WTC11 (cell line): Measurements from ENCODE around the gene P3H4. TPM values are rescaled to one million over a fixed set of nuclear protein-coding genes. Genes with fewer than 3 reads are reported as not detected.

Experiments
- ATAC-seq: fragments of 200-7000 bp; cut with Tn5 transposase; 2 replicates; pipeline ENCODE4 v1.10.0; 2021; ENCODE audit warnings: mild to moderate bottlenecking, moderate library complexity
- CTCF ChIA-PET: fragments of 300-600 bp; sonication (Branson Sonifier 250); formaldehyde crosslinking; loops from one replicate; lab custom pipeline; 2021; ENCODE audit warnings: antibody characterized with exemption; lab: Charles Lee
- POLR2A ChIA-PET: fragments of 350-600 bp; sonication (Branson Sonifier 250); formaldehyde crosslinking; loops from one replicate; lab custom pipeline; 2021; ENCODE audit warnings: antibody characterized with exemption; lab: Charles Lee
- DNase-seq: peaks from one replicate; pipeline ENCODE4 v3.0.0; 2021; ENCODE audit warnings: low spot score
- H3K27ac Mint-ChIP-seq: 2 replicates; pipeline ENCODE4 v1.8.0; 2021; ENCODE audit warnings: mixed read lengths
- H3K27me3 Mint-ChIP-seq: 2 replicates; pipeline ENCODE4 v1.8.0; 2021; ENCODE audit warnings: low read depth, mild to moderate bottlenecking, moderate library complexity, mixed read lengths
- H3K36me3 Mint-ChIP-seq: 2 replicates; pipeline ENCODE4 v1.8.0; 2021; ENCODE audit warnings: mixed read lengths
- H3K4me1 Mint-ChIP-seq: 2 replicates; pipeline ENCODE4 v1.8.0; 2022; ENCODE audit warnings: mixed read lengths
- H3K4me3 Mint-ChIP-seq: 2 replicates; pipeline ENCODE4 v1.8.0; 2021; ENCODE audit warnings: mild to moderate bottlenecking, moderate library complexity, mixed read lengths
- H3K9me3 Mint-ChIP-seq: 2 replicates; pipeline ENCODE4 v1.8.0; 2021; ENCODE audit warnings: mixed read lengths
- CREB1 ChIP-seq: sonication (generic); formaldehyde crosslinking; IDR thresholded peaks from 2 replicates; pipeline ENCODE4 v1.8.0; 2023; ENCODE audit warnings: mild to moderate bottlenecking, missing genetic modification reagents
- CREM ChIP-seq: sonication (generic); formaldehyde crosslinking; IDR thresholded peaks from 2 replicates; pipeline ENCODE4 v1.8.1; 2022; ENCODE audit warnings: mild to moderate bottlenecking, missing genetic modification reagents, moderate library complexity
- GABPB1 ChIP-seq: sonication (generic); formaldehyde crosslinking; IDR thresholded peaks from 2 replicates; pipeline ENCODE4 v1.8.1; 2023; ENCODE audit warnings: mild to moderate bottlenecking, missing genetic modification reagents
- HMGA2 ChIP-seq: fragments of 250-450 bp; sonication (Bioruptor Pico); IDR thresholded peaks from 2 replicates; pipeline ENCODE4 v1.4.0; 2021; ENCODE audit warnings: mild to moderate bottlenecking, moderate library complexity
- IRF2 ChIP-seq: sonication (generic); formaldehyde crosslinking; IDR thresholded peaks from 2 replicates; pipeline ENCODE4 v1.8.0; 2022; ENCODE audit warnings: low read depth, missing genetic modification reagents, borderline replicate concordance
- KAT7 ChIP-seq: sonication (generic); formaldehyde crosslinking; IDR thresholded peaks from 2 replicates; pipeline ENCODE4 v1.8.1; 2023; ENCODE audit warnings: missing genetic modification reagents, mild to moderate bottlenecking, borderline replicate concordance
- NFE2L1 ChIP-seq: sonication (generic); formaldehyde crosslinking; IDR thresholded peaks from 2 replicates; pipeline ENCODE4 v1.8.1; 2023; ENCODE audit warnings: missing genetic modification reagents
- NR2C2 ChIP-seq: sonication (generic); formaldehyde crosslinking; IDR thresholded peaks from 2 replicates; pipeline ENCODE4 v1.8.0; 2022; ENCODE audit warnings: mild to moderate bottlenecking, missing genetic modification reagents
- RORB ChIP-seq: fragments of 250-450 bp; sonication (Bioruptor Pico); IDR thresholded peaks from 2 replicates; pipeline ENCODE4 v1.9.0; 2021; ENCODE audit warnings: mild to moderate bottlenecking
- SMAD4 ChIP-seq: sonication (generic); formaldehyde crosslinking; IDR thresholded peaks from 2 replicates; pipeline ENCODE4 v1.8.0; 2022; ENCODE audit warnings: mild to moderate bottlenecking, missing genetic modification reagents
- TEAD4 ChIP-seq: sonication (generic); formaldehyde crosslinking; IDR thresholded peaks from 2 replicates; pipeline ENCODE4 v1.8.0; 2022; ENCODE audit warnings: mild to moderate bottlenecking, missing genetic modification reagents
- ZNF232 ChIP-seq: sonication (generic); formaldehyde crosslinking; IDR thresholded peaks from 2 replicates; pipeline ENCODE4 v1.8.0; 2022; ENCODE audit warnings: mild to moderate bottlenecking, missing genetic modification reagents
- ZNF263 ChIP-seq: sonication (generic); formaldehyde crosslinking; IDR thresholded peaks from 2 replicates; pipeline ENCODE4 v1.8.1; 2022; ENCODE audit warnings: low read depth, mild to moderate bottlenecking, moderate library complexity, missing genetic modification reagents
- ZNF317 ChIP-seq: sonication (generic); formaldehyde crosslinking; IDR thresholded peaks from 2 replicates; pipeline ENCODE4 v1.8.1; 2023; ENCODE audit warnings: low read depth, mild to moderate bottlenecking, moderate library complexity, missing genetic modification reagents, borderline replicate concordance
- ZNF396 ChIP-seq: fragments of 250-450 bp; sonication (Bioruptor Pico); IDR thresholded peaks from 2 replicates; pipeline ENCODE4 v1.8.0; 2021; ENCODE audit warnings: mild to moderate bottlenecking, moderate library complexity, borderline replicate concordance
- ZNF416 ChIP-seq: fragments of 250-450 bp; sonication (Bioruptor Pico); IDR thresholded peaks from 2 replicates; pipeline ENCODE4 v1.9.0; 2021; ENCODE audit warnings: mild to moderate bottlenecking, inconsistent platforms
- total RNA-seq: library from RNA; stranded (reverse); gene quantifications from 3 replicates; pipeline ENCODE4 v1.2.3, GENCODE V29; 2021
- TF ChIP-seq, protein P1 (sequence below): sonication (generic); formaldehyde crosslinking; IDR thresholded peaks from 2 replicates; pipeline ENCODE4 v1.8.1; 2023; ENCODE audit warnings: mild to moderate bottlenecking, moderate library complexity, missing genetic modification reagents
- TF ChIP-seq, protein P2 (sequence below): sonication (generic); formaldehyde crosslinking; IDR thresholded peaks from 2 replicates; pipeline ENCODE4 v1.8.1; 2022; ENCODE audit warnings: mild to moderate bottlenecking, missing genetic modification reagents, moderate library complexity, borderline replicate concordance
- TF ChIP-seq, protein P3 (sequence below): sonication (generic); formaldehyde crosslinking; IDR thresholded peaks from 2 replicates; pipeline ENCODE4 v1.8.1; 2022; ENCODE audit warnings: mild to moderate bottlenecking, moderate library complexity, missing genetic modification reagents
- TF ChIP-seq, protein P4 (sequence below): sonication (generic); formaldehyde crosslinking; IDR thresholded peaks from 2 replicates; pipeline ENCODE4 v1.8.1; 2023; ENCODE audit warnings: mild to moderate bottlenecking, missing genetic modification reagents, borderline replicate concordance

P3H4 gene
- total RNA-seq, 1 experiment from 2014 or later = 32.1 TPM

DNA sequence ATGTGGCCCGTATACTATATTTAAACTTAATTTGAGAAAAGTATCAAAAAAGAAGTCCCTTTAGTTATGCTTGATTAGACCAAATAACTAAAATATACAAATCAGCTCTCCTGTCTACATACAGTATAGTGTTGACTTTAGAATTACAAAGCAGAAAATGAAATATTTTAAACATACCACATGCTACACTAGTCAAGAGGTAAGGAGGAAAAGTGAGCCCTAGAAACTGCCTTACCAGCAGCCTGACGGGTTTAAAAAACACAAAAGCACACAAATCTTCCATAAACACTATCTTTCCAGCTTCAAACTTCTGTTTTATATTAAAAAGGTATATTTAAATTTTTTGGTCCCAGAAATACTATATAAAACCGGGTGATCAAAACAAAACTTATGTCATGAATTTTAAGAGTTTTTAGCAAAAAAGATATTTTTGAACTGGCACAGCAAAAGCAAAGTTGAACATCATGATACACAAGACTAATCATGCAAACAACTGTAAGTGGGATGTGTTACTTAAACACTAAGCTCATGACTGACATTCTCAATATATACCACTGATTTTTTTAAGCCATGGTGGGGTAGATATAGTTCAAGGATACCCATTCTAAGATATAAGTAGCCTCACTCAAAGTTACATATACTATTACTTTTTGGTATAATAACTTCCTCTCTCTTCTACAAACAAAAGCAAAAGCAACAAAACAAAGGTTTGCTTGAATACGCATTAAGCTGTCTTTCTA lies 37.7 kb upstream of the P3H4 start:
- TF ChIP-seq SMAD4 (CRISPR knock-in tag) (no peak), HMGA2 (CRISPR knock-in tag) (no peak), CREM (CRISPR knock-in tag) (no peak), RORB (CRISPR knock-in tag) (no peak), ZNF317 (CRISPR knock-in tag) (no peak), TEAD4 (CRISPR knock-in tag) (no peak), IRF2 (no peak), NR2C2 (no peak), ZNF396 (CRISPR knock-in tag) (no peak), ZNF263 (CRISPR knock-in tag) (no peak), ZNF232 (no peak), CREB1 (no peak), NFE2L1 (CRISPR knock-in tag) (no peak), KAT7 (CRISPR knock-in tag) (no peak)
- TF ChIP-seq, protein P1, sequence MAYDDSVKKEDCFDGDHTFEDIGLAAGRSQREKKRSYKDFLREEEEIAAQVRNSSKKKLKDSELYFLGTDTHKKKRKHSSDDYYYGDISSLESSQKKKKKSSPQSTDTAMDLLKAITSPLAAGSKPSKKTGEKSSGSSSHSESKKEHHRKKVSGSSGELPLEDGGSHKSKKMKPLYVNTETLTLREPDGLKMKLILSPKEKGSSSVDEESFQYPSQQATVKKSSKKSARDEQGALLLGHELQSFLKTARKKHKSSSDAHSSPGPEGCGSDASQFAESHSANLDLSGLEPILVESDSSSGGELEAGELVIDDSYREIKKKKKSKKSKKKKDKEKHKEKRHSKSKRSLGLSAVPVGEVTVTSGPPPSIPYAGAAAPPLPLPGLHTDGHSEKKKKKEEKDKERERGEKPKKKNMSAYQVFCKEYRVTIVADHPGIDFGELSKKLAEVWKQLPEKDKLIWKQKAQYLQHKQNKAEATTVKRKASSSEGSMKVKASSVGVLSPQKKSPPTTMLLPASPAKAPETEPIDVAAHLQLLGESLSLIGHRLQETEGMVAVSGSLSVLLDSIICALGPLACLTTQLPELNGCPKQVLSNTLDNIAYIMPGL = no peak
- TF ChIP-seq, protein P2, sequence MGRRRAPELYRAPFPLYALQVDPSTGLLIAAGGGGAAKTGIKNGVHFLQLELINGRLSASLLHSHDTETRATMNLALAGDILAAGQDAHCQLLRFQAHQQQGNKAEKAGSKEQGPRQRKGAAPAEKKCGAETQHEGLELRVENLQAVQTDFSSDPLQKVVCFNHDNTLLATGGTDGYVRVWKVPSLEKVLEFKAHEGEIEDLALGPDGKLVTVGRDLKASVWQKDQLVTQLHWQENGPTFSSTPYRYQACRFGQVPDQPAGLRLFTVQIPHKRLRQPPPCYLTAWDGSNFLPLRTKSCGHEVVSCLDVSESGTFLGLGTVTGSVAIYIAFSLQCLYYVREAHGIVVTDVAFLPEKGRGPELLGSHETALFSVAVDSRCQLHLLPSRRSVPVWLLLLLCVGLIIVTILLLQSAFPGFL (CRISPR knock-in tag) = no peak
- TF ChIP-seq, protein P3, sequence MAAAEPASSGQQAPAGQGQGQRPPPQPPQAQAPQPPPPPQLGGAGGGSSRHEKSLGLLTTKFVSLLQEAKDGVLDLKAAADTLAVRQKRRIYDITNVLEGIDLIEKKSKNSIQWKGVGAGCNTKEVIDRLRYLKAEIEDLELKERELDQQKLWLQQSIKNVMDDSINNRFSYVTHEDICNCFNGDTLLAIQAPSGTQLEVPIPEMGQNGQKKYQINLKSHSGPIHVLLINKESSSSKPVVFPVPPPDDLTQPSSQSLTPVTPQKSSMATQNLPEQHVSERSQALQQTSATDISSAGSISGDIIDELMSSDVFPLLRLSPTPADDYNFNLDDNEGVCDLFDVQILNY (CRISPR knock-in tag) = no peak
- TF ChIP-seq, protein P4, sequence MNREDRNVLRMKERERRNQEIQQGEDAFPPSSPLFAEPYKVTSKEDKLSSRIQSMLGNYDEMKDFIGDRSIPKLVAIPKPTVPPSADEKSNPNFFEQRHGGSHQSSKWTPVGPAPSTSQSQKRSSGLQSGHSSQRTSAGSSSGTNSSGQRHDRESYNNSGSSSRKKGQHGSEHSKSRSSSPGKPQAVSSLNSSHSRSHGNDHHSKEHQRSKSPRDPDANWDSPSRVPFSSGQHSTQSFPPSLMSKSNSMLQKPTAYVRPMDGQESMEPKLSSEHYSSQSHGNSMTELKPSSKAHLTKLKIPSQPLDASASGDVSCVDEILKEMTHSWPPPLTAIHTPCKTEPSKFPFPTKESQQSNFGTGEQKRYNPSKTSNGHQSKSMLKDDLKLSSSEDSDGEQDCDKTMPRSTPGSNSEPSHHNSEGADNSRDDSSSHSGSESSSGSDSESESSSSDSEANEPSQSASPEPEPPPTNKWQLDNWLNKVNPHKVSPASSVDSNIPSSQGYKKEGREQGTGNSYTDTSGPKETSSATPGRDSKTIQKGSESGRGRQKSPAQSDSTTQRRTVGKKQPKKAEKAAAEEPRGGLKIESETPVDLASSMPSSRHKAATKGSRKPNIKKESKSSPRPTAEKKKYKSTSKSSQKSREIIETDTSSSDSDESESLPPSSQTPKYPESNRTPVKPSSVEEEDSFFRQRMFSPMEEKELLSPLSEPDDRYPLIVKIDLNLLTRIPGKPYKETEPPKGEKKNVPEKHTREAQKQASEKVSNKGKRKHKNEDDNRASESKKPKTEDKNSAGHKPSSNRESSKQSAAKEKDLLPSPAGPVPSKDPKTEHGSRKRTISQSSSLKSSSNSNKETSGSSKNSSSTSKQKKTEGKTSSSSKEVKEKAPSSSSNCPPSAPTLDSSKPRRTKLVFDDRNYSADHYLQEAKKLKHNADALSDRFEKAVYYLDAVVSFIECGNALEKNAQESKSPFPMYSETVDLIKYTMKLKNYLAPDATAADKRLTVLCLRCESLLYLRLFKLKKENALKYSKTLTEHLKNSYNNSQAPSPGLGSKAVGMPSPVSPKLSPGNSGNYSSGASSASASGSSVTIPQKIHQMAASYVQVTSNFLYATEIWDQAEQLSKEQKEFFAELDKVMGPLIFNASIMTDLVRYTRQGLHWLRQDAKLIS (CRISPR knock-in tag) = no peak
- POLR2A ChIA-PET = interaction anchor here (0.6 kb wide), 1 partner anchor 1054 kb away, joined by 3 read pairs; no protein-coding TSS in a partner anchor
- CTCF ChIA-PET = interaction anchor here (0.6 kb wide), 1 partner anchor 49 kb away, joined by 3 read pairs; no protein-coding TSS in a partner anchor
- peaks cover 2% of the 10 kb centered on the region; the same call in 1 of the 2 replicates for H3K4me1 Mint-ChIP-seq
- H3K27me3 Mint-ChIP-seq = no peaks in the 10 kb centered on the region
- no peak overlapping the region for H3K27ac Mint-ChIP-seq
- peaks cover 16% of the 10 kb centered on the region for H3K36me3 Mint-ChIP-seq
- H3K9me3 Mint-ChIP-seq = no peaks in the 10 kb centered on the region
- DNase-seq = no peak
- no peak for ATAC-seq
- H3K4me3 Mint-ChIP-seq = no peak overlapping the region

- no peak overlapping the region for H3K27ac Mint-ChIP-seq
- ATAC-seq (no peak), DNase-seq (no peak)
- no peak for TF ChIP-seq GABPB1 (CRISPR knock-in tag)
- TF ChIP-seq ZNF416 (CRISPR knock-in tag) = no peak
- no peaks in the 10 kb centered on the region for H3K27me3 Mint-ChIP-seq
- POLR2A ChIA-PET = no interaction called here
- H3K9me3 Mint-ChIP-seq = no peaks in the 10 kb centered on the region
- peaks cover 2% of the 10 kb centered on the region; the same call in 1 of the 2 replicates for H3K4me1 Mint-ChIP-seq
- CTCF ChIA-PET = interaction anchor here (1.1 kb wide), 1 partner anchor 62 kb away, joined by 3 read pairs; the partner anchor contains the start of gene JUP
- H3K36me3 Mint-ChIP-seq = peaks cover 10% of the 10 kb centered on the region
- H3K4me3 Mint-ChIP-seq = no peak overlapping the region
These were observed 37.0 kb upstream of the P3H4 start for GRCh38 chr17:41848788-41849187.
